HUDEP-2 (cell line): ENCODE data around the gene ELFN2.
"Not testable (repeated sequence)": the region's sequence is repeated elsewhere in the genome, so short reads cannot be mapped to it uniquely, and the experiment has no call there.

ENCODE experiments used
- DNase-seq, 76 experiments: peaks; one replicate each; lab custom pipeline; 2025; ENCODE audit not compliant: unreplicated experiment in 76 of 76; lab: John Stamatoyannopoulos, UW

ELFN2 gene

DNA sequence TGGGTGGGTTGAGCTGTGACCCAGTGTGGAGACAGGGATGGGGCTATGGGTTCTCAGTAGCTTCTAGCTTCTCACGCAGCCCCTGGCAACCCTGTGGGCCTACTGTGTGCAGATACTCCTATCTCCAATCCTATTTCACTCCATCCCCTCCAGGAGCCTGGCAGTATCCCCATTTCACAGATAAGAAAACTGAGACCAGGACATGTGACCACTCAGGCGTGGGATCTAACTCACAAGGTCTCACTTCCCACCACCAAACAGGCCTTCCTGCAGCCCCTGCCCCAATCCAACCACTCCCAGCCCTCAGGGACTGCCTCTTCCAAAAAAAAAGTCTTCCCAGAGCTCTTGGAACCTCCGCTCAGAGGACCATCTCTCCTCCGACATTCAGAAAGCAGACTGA lies 15.6 kb downstream of the ELFN2 start:
- DNase-seq = no peak

DNA sequence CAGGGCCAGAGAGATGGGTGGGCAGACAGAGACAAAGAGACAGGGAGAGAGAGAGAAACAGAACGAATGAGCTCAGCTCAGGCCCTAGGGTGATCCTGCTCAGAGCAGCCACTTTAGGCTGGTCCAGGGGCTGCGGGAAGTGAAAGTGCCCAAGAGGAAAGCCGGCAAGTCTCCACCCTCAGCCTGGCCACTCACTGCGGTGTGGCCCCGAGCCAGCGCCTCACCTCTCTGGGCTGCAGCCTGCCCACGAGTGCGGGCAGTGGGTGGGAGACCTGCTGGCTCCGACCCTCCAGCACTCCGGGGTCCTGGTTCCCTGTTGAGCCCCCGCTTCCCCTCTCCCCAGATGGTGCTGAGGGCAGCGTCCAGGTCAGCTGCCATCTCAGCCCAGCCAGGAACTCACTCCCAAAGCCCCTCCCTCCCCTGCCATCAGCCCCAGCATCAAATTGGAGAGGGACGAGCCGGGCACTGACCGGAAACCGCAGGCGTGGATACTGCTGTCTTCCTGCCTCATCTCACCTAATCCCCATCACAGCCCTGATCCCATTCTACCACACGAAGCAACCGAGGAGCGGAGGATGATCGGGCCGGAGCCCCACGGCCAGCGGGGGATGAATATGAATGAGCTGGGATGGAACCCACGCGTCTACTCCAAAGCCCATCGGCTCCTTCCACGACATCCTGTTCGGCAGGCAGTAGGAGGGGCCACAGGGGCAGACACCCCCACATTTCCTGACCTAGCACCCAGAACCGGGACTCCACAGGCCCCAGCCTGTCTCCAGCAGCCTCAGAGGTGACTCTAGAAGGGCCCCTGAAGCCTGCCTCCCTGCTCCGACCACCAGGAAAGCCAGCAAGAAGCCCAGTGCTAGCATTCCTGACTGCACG lies 16.9 kb downstream of the ELFN2 start:
- no peak for DNase-seq

DNA sequence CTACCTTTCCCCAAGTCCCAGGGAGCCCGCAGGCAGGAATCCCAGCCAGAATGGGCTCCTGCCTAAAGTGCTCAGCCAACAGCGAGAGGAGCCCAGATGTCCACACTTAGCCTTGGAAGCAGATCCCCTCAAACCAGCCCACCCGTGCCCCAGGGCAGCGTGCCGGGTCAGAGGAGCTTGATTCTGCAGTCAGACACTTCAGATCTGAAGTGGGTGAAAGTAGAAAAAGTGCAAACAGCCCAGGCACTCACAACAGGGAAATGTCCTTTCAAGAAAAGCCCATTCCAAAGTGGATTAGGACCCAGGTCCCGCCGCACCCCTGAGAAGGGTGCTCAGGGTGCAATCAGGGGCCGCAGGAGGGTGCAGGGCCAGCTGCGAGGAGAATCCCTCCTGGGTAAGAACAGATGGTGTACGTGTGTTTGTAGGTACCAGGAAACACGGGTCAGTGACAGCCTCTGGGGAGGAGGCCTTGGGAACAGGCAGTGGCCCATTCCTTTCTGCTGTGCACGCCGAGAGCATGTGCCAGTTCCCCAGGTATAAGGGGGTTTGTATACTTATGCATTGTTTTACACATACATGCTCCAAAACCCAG lies 17.7 kb downstream of the ELFN2 start:
- DNase-seq = no peak

DNA sequence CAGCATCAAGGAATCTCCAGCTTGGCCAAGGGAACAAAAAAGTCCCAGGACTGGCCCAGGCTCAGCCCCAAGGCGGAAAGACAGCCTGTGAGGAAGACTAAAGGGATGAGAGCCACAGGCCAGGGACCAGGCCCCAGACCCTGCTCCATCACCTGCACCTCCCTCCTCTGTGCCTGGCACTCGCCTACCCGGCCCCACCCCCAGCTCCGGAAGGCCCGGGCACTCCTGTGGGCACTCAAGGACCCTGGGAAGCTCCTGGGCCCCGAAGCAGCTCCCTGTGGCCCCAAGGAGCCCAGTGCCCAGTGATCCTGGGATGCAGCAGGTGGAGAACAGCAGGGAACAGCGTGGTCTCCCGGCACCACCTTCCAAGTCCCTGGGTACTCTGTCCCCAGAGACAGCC lies 18.2 kb downstream of the ELFN2 start:
- no peak for DNase-seq

DNA sequence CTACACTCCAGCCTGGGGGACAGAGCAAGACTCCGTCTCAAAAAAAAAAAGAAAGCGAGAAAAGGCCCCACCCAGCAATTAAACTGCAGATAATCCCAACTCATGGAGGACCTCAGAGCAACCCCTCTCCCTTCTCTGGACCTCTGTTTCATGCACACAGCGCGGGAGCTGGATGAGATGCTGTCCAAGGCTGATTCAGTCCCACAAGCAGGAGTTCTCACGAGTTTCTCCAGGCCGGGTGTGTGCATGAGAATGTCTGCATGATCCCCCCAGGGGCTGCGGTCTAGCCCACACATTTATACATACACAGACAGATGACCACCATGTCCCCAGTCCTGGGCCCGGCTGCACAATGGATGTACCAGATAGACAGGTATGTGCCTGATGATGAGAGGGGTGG lies 19.4 kb downstream of the ELFN2 start:
- no peak for DNase-seq

DNA sequence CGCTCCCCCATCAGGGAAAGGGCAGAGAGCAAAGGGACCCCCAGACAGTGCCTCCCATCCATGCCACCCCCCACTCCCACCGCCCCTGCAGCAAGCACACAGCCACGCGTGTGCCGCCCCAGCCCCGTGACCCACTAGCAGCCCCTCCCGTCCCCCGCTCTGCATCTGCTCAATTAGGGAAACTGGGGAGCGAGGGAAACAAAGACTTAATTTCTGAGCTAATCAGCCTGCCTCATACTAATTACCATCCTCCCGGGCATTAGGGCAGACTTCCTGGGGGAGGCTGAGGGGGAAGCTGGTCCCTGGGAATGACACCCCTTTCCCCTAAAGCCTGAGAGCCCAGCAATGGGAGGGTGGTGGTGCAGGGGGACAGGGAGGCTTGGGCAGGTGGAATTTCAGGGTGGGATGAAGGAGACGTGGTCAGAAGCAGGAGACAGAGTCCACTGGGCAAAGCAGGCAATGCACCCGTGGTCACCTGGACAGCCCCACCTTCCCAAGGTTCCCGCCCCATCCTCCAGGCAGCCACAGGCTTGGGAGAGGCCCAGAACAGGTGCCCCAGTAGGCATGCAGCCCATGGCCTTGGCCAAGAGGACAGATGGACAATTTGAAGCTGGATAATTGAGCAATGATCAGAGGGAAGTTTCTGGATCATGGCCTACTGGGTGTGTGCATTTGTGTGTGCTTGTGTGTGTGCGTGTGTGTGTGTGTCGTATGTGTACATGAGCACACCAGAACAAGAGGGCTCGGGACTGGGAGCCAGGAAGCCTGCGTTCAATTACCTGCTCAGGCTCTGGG lies 20.6 kb downstream of the ELFN2 start:
- DNase-seq = no peak

DNA sequence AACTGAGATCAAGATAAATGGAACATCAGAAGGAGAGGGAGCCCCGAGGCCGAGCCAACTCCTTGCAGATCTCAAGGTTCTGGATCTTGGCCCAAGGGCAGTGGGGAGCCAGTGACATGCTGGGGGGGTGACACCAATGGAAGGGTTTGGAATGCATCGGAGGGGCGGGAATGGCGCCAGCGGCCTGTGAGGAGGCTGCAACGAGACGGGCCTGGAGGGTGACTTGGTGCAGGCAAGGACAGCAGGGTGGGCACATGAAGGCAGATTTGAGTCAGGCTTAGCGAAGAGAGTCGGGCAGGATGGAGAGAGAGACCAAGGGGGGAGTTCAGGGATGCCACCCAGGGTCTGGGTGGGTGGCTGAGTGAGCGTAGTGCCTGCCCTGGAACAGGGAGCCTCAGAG lies 23.2 kb downstream of the ELFN2 start:
- DNase-seq = no peak

DNA sequence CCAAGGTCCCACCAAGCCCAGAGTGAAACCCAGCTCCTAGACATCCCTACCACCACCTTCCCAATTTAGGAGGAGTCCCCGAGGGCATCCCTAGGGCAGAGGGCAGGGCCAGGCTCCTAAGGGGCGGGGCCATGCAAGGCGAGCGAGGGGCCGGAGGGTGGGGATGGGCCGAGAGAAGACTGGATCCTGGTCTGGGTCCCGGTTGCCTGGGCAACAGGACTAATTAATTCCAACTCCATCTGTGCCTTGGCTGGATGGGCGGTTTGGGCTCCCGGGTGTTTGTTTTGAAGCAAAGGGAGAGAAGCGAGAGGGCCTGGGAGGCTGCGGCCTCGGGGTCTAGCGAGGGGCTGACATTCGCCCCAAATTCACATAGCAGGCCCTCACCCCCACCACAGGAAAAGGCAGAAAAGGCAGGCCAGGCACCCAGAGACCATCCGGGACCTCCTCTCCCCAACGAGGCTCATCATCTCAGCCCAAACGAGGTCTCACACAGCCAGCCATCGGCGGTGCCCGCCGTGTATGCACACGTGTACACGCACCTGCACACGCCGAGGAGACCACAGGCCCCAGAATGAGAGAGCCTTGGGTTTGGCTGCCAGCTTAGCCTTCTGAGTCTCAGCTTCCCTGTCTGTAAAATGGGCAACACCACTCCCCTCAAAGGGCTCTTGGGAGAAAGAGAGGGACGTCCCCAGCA lies 23.9 kb downstream of the ELFN2 start:
- DNase-seq = no peak

DNA sequence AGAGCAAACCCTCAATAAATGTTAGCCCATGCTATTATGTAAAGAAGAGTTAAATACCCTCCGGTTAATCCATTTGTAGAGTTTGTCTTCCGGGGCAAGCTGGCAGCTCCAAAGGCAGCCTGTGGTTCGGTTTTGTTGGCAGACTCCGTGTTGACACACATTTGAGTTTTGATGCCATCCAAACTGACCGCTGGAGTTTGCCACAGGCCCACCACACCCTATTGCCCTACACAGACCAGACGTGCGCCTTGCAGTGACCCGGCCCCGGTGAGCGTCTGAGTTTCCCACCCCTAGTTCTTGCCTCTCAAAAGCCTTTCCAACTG lies 25.1 kb downstream of the ELFN2 start:
- DNase-seq = no peak

DNA sequence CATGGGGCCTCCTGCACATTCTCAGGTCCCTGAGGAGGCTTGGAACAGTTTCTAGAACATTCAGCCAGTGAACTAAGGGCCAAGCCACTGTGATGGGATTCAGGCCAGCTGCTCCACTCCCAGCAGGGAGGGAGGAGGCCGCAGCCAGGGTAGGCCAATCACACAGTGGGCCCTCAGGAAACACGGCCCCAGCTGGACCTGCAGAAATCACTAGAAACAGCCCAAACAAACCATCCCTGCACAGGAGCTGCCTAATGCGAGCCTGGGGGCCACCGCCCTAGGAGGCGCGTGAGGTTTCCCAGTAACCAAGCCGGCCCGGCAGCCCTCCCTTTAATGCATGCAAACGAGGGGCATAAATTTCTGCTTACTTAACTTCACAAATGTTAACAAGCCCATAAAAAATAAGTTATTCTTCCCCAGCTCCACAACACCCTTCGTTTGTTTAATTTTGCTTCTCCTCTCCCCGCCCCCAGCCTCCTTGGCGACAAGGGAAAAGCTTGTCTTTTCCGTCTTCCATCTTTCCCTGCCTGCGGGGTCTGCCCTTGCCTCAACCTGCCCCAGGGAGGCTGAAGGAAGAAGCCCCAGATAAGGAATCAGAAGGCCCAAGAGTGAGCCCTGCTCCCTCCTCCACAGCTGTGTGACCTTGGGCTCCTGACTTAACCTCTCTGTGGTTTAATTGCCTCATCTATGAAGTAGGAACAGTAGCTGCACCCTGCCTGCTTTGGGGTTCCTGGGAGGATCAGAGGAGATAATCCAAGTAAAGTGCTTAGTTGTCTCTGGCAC lies 25.7 kb downstream of the ELFN2 start:
- DNase-seq = no peak

DNA sequence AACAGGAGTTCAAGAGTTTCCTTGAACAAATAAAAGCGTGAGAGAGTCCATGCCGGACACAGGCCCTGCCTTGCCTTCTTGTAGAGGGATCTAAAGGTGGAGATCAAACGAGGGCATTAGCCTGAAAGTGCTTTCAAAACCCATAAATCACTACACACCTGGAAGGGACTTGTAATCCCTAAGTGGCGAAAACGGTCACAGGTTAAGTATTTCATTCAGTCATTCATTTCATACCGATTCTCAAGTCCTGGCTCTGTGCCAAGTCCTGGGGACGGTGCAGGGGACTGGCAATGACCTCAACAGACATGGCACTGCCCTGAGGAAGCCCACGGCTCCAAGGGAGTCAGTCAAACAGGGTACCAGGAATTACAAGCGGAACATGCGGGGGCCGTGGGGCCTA lies 26.6 kb downstream of the ELFN2 start:
- no peak for DNase-seq

DNA sequence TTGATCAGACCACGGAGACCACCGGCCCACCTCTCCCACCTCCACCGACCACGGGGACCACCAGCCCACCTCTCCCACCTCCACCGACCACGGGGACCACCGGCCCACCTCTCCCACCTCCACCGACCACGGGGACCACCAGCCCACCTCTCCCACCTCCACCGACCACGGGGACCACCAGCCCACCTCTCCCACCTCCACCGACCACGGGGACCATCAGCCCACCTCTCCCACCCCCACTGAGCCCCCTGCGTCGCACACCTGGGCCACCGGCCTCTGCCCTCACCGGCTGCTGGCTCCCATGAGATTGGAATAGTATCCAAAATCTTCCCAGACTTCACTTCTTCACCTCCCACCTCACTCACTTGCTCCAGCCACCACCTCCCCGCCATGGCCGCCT lies 27.8 kb downstream of the ELFN2 start:
- not testable (repeated sequence) for DNase-seq

DNA sequence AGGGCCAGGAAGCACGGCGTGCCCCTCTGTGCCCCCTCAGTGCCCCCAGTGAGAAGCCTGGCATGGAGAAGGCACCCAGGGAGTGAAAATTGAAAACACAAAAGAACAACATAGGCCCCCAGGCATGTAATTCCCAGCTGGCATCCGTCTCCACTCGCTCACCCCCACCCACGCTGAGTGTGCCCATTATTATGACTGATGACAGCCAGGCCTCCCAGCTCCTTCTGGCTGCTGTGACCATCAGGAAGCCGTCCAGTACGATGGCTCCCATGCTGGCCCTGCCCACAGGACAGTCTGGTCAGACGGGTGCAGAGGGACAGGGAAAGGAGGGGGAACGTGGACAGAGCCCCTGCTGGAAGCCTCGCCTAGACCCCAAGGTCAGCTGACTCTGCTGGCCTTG lies 30.1 kb downstream of the ELFN2 start:
- no peak for DNase-seq

DNA sequence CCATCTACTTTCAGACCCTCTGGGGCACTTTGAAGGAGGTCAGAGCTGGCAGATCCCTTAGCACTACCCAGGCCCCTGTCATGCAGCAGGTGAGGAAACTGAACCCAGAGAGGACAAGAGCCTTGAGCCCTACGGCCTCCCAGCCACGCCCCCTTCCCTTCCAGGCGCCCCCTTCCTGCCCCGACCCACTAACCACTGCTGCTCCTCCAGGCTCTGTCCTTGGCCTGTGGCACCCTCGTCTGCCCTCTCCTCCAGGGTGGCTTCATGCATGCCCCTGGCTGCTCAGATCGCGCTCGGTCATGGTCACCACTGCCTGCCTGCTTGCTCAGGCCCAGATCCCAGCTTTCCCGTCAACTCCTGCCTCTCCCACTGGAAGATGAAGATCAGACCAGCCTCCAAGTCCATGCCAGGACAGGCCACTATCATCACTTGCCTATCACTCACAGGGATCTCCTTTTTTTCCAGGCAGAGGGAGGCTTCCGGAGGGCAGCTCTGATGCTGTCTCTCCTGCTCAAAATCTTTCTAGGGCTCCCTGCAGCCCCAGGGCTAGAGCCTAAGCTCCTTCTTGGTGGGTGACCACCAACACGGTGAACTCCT lies 30.7 kb downstream of the ELFN2 start:
- DNase-seq = no peak

DNA sequence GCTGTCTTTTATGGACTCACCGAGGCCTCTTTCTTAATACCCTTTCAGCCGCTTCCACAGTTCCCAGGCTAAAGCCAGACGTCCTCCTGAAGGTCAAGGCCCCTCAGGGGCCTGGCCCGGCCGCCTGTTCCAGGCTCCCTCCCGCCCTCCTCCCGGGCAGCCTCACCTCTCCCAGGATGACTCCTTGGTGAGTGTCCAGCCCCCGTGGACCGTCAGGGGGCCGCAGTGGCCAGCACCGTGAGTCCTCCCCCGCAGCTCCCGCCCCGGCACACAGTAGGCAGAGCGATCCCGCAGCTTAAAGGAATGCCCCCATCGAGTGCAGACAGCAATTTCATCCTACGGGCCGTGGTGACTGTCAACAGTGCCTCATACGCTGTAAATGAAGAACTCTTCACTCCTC lies 32.9 kb downstream of the ELFN2 start:
- DNase-seq = no peak

DNA sequence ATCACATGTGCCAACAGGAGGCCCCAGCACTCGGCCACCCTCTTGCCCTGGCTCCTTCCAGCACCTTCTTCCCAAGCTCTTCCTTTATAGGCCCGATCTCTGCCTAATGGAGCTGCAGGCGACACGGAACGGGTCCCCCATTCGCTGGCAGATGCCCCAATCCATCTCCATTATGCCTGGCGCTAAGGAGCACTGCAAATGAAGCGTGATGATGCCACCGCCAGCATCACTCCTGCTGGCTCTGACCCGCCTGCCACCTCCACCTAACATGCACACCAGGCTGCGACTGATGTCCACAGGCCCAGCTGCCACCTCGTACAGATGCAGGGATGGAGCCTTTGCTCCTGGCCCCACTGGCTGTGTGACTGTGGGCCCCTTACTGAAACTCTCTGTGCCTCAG lies 33.5 kb downstream of the ELFN2 start:
- DNase-seq = no peak

DNA sequence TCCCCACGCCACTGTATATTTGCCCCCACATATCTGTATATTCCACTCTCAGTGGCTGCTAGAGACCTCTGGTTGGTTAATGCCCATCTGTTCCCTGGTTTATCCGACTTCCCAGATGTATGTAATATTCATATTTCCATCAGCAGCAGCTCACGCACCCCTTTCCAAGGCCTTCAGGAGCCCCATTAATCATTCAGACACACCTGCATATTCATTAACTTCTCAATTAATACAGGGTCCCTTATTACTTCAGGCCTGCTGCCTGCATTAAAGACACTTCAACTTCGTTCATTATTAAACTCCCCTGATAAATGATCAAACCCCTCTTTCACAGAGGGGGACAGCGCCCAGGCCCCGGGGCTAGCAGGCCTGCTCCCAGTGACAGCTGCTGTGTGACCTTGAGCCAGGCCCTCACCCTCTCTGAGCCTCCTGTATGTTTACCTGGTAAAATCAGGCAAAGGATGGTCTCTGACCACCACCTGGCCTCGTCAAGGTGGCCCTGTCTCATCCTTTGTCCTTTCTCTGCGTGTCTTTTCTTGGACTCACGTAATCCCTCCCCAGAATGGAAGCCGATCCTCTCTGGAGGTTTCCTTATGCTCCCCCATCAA lies 34.5 kb downstream of the ELFN2 start:
- no peak for DNase-seq

DNA sequence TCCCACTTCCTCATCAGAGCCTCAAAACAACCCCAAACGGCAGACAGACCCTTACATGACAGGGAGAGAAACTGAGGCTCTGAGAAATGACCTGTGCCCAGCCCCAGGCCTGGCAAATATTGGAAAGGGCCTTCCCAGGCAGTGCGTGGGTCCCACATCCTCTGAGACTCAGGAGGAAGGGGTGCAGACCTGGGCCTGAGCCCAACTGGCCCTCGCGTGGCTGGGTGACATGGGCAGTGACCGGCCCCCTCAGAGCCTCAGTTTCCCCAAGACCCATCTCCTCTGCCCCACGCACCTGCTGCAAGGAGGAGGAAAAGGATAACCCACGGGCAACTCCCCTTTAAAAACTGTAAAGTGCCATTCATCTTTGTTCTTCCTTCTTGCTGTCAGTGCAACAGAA lies 35.6 kb downstream of the ELFN2 start:
- DNase-seq = no peak

DNA sequence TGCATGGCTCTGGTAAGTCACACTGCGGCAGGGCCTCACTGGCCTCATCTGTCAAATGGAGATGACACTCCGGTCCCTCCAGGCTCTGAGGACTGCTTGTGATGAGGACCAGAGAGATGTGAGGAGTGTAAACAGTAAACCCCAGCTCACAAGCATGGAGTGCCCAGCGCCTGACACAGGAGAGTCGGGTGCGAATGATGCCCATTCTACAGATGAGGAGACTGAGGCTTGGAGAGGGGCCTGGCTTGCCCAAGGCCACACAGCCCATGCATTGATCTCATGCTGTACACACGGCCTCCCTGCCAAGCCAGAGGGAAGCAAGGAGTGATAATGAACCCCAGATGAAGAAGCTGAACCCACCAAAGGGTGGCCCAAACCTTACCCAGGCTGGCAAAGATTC lies 37.2 kb downstream of the ELFN2 start:
- DNase-seq = no peak

DNA sequence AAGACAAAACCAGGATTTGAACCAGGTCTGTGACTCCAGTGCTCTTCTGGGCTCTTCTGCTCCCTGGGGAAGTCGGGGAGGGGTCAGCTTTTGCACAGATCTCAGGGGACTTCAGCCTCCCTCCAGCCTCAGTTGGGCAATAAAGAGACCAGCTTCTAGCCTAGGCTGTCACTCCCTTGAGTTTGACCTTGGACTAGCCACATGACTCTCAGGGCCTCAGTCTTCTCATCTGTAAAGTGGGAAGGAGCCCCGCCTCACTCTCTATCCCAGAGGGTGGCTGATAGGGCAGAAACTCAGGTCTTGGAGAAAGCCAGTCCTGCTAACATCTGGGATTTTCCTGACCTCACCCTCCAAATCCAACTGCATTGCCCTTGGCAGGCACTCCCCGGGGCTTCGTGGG lies 38.7 kb downstream of the ELFN2 start:
- no peak for DNase-seq
